Subcutaneous adipose tissue (tissue), 4 donors: ENCODE data around the gene RNF222. TPM values are rescaled to one million over a fixed set of nuclear protein-coding genes. Genes with fewer than 3 reads are reported as not detected.

Experiments
- CTCF ChIP-seq: fragments of 450-650 bp; IDR thresholded peaks from one replicate; pipeline ENCODE4 v1.5.1; 2016; ENCODE audit warnings: low read depth, mild to moderate bottlenecking, control low read depth, antibody characterized with exemption, moderate library complexity
- total RNA-seq, 4 donors: library from RNA; depleted of rRNA; stranded (reverse); fragments of >200 nt; gene quantifications; one replicate each; pipeline ENCODE4 v1.1.0, GENCODE V29; 2016

Gene RNF222
- total RNA-seq, 4 donors from 2014 or later = not detected

GRCh38 chr17:8362651-8363332 lies 34.8 kb downstream of the RNF222 start:
- no peak for TF ChIP-seq CTCF

GRCh38 chr17:8360751-8361150 lies 36.9 kb downstream of the RNF222 start:
- TF ChIP-seq CTCF = no peak

- TF ChIP-seq CTCF = no peak
These were observed 37.4 kb downstream of the RNF222 start for GRCh38 chr17:8360260-8360659.

- TF ChIP-seq CTCF = no peak
These were observed 37.9 kb downstream of the RNF222 start for GRCh38 chr17:8359769-8360168.

GRCh38 chr17:8357910-8358309 lies 39.7 kb downstream of the RNF222 start:
- no peak for TF ChIP-seq CTCF

- no peak for TF ChIP-seq CTCF
These were observed 43.4 kb downstream of the RNF222 start for GRCh38 chr17:8354236-8354635.

GRCh38 chr17:8353736-8354135 lies 43.9 kb downstream of the RNF222 start:
- TF ChIP-seq CTCF = no peak
